ENCODE measurements around the gene STX8. TPM values are rescaled to one million over a fixed set of nuclear protein-coding genes. Genes with fewer than 3 reads are reported as not detected.

STX8 gene
- total RNA-seq, 8 experiments from 2014 or later = 44.1 to 98.1 (median 63.8) TPM

GRCh38 chr17:9255833-9256232, 319.8 kb downstream of the STX8 start:
- Histone ChIP-seq H3K4me3 (no peak overlapping the region), H3K4me1 (replicated peaks in 1 of 2) (peaks cover 10 to 32% of the 10 kb centered on the region in 2 donors), H3K27ac (no peak overlapping the region)
- in situ Hi-C loops (cut with MboI; ENCODE audit: low pct_unique_long_range_greater_than_20kb in 2 of 9, low sequenced_read_pairs in 9 of 9, unreplicated experiment in 9 of 9) = loop anchor here in 1 of 9 experiments (25.0 kb wide), 1 partner anchor 281 kb away; no protein-coding TSS in a partner anchor
- ATAC-seq (replicated peaks in 6 of 8) = no peak
- WGBS, 10 experiments = 0 to 100% (median 70%) methylated on average over 1 to 6 of the region's 6 CpGs; no CpG with 5 or more reads in 1 of the 10 experiments

GRCh38 chr17:9254841-9255240, 320.8 kb downstream of the STX8 start:
- Histone ChIP-seq H3K4me1 (replicated peaks in 1 of 2) (peaks cover 8 to 28% of the 10 kb centered on the region in 2 donors), H3K27ac (no peak overlapping the region), H3K4me3 (no peak overlapping the region)
- in situ Hi-C loops (cut with MboI; ENCODE audit: low pct_unique_long_range_greater_than_20kb in 2 of 9, low sequenced_read_pairs in 9 of 9, unreplicated experiment in 9 of 9) = loop anchor here in 1 of 9 experiments (25.0 kb wide), 1 partner anchor 282 kb away; no protein-coding TSS in a partner anchor
- 0 to 100% (median 100%) methylated on average over 1 to 2 of the region's 2 CpGs; no CpG with 5 or more reads in 2 of the 10 experiments for WGBS, 10 experiments
- ATAC-seq (replicated peaks in 6 of 8) = no peak

- H3K4me3 ChIP-seq = no peak overlapping the region
- ATAC-seq (replicated peaks in 6 of 8) = peak in 1 of 8 experiments; percentile 16
- WGBS, 10 experiments = 80 to 100% (median 90%) methylated on average over 1 to 2 of the region's 3 CpGs; no CpG with 5 or more reads in 5 of the 10 experiments
- H3K4me1 ChIP-seq (replicated peaks in 1 of 2) = peaks cover 18 to 32% of the 10 kb centered on the region in 2 donors
- in situ Hi-C loops (cut with MboI; ENCODE audit: low pct_unique_long_range_greater_than_20kb in 2 of 9, low sequenced_read_pairs in 9 of 9, unreplicated experiment in 9 of 9) = loop anchor here in 1 of 9 experiments (25.0 kb wide), 1 partner anchor 284 kb away; no protein-coding TSS in a partner anchor
- no peak overlapping the region for H3K27ac ChIP-seq
These were observed 322.3 kb downstream of the STX8 start for GRCh38 chr17:9253308-9253707.

- 65 to 90% (median 81%) methylated on average over 2 to 9 of the region's 12 CpGs; no CpG with 5 or more reads in 2 of the 10 experiments for WGBS, 10 experiments
- Histone ChIP-seq H3K27ac (no peak overlapping the region), H3K4me1 (replicated peaks in 1 of 2) (peaks cover 15 to 35% of the 10 kb centered on the region in 2 donors), H3K4me3 (no peak overlapping the region)
- no peak for ATAC-seq (replicated peaks in 6 of 8)
- in situ Hi-C loops (cut with MboI; ENCODE audit: low pct_unique_long_range_greater_than_20kb in 2 of 9, low sequenced_read_pairs in 9 of 9, unreplicated experiment in 9 of 9) = loop anchor here in 1 of 9 experiments (25.0 kb wide), 1 partner anchor 286 kb away; no protein-coding TSS in a partner anchor
These were observed 324.3 kb downstream of the STX8 start for GRCh38 chr17:9251273-9251672.

- Histone ChIP-seq H3K4me3 (no peak overlapping the region), H3K4me1 (replicated peaks in 1 of 2) (peaks cover 12 to 36% of the 10 kb centered on the region in 2 donors), H3K27ac (peak overlapping the region in 1 of 2 donors; percentile 71)
- 50 to 100% (median 67%) methylated on average over 2 to 13 of the region's 21 CpGs; no CpG with 5 or more reads in 4 of the 10 experiments for WGBS, 10 experiments
- ATAC-seq (replicated peaks in 6 of 8) = peak in 5 of 8 experiments; percentile 30 to 71 (median 63)
- in situ Hi-C loops (cut with MboI; ENCODE audit: low pct_unique_long_range_greater_than_20kb in 2 of 9, low sequenced_read_pairs in 9 of 9, unreplicated experiment in 9 of 9) = loop anchor here in 1 of 9 experiments (25.0 kb wide), 2 partner anchors 88 to 237 kb away; partner anchors contain the start of gene NTN1
These were observed 326.2 kb downstream of the STX8 start for GRCh38 chr17:9249245-9249953.

- Histone ChIP-seq H3K4me3 (no peak overlapping the region), H3K27ac (peak overlapping the region in 1 of 2 donors; percentile 25), H3K4me1 (replicated peaks in 1 of 2) (peaks cover 17 to 44% of the 10 kb centered on the region in 2 donors)
- 58 to 94% (median 81%) methylated on average over 1 to 11 of the region's 21 CpGs; no CpG with 5 or more reads in 4 of the 10 experiments for WGBS, 10 experiments
- in situ Hi-C loops (cut with MboI; ENCODE audit: low pct_unique_long_range_greater_than_20kb in 2 of 9, low sequenced_read_pairs in 9 of 9, unreplicated experiment in 9 of 9) = loop anchor here in 1 of 9 experiments (25.0 kb wide), 2 partner anchors 90 to 235 kb away; partner anchors contain the start of gene NTN1
- ATAC-seq (replicated peaks in 6 of 8) = peak in 4 of 8 experiments; percentile 14 to 73 (median 40)
These were observed 328.1 kb downstream of the STX8 start for GRCh38 chr17:9247401-9247938.

- Histone ChIP-seq H3K27ac (no peak overlapping the region), H3K4me1 (replicated peaks in 1 of 2) (peaks cover 31 to 63% of the 10 kb centered on the region in 2 donors), H3K4me3 (no peak overlapping the region)
- 36 to 96% (median 73%) methylated on average over 3 to 12 of the region's 21 CpGs; no CpG with 5 or more reads in 2 of the 10 experiments for WGBS, 10 experiments
- ATAC-seq (replicated peaks in 6 of 8) = no peak
- in situ Hi-C loops (cut with MboI; ENCODE audit: low pct_unique_long_range_greater_than_20kb in 2 of 9, low sequenced_read_pairs in 9 of 9, unreplicated experiment in 9 of 9) = loop anchor here in 1 of 9 experiments (25.0 kb wide), 2 partner anchors 93 to 232 kb away; partner anchors contain the start of gene NTN1
These were observed 331.3 kb downstream of the STX8 start for GRCh38 chr17:9244066-9245052.

- in situ Hi-C loops (cut with MboI; ENCODE audit: low pct_unique_long_range_greater_than_20kb in 2 of 9, low sequenced_read_pairs in 9 of 9, unreplicated experiment in 9 of 9) = loop anchor here in 1 of 9 experiments (25.0 kb wide), 2 partner anchors 94 to 231 kb away; partner anchors contain the start of gene NTN1
- no peak overlapping the region for H3K4me3 ChIP-seq
- ATAC-seq (replicated peaks in 6 of 8) = no peak
- WGBS, 10 experiments = 68 to 100% (median 90%) methylated on average over 1 to 6 of the region's 8 CpGs; no CpG with 5 or more reads in 5 of the 10 experiments
- no peak overlapping the region for H3K27ac ChIP-seq
- H3K4me1 ChIP-seq (replicated peaks in 1 of 2) = peaks cover 40 to 68% of the 10 kb centered on the region in 2 donors
These were observed 332.6 kb downstream of the STX8 start for GRCh38 chr17:9242983-9243382.

- no peak overlapping the region for H3K4me3 ChIP-seq
- ATAC-seq (replicated peaks in 6 of 8) = no peak
- in situ Hi-C loops (cut with MboI; ENCODE audit: low pct_unique_long_range_greater_than_20kb in 2 of 9, low sequenced_read_pairs in 9 of 9, unreplicated experiment in 9 of 9) = loop anchor here in 1 of 9 experiments (25.0 kb wide), 2 partner anchors 95 to 230 kb away; partner anchors contain the start of gene NTN1
- H3K27ac ChIP-seq = no peak overlapping the region
- H3K4me1 ChIP-seq (replicated peaks in 1 of 2) = peaks cover 45 to 68% of the 10 kb centered on the region in 2 donors
- WGBS, 10 experiments = 72 to 75% methylated on average over 4 to 5 of the region's 16 CpGs; no CpG with 5 or more reads in 8 of the 10 experiments
These were observed 333.1 kb downstream of the STX8 start for GRCh38 chr17:9242497-9242881.

- no peak overlapping the region for H3K27ac ChIP-seq
- in situ Hi-C loops (cut with MboI; ENCODE audit: low pct_unique_long_range_greater_than_20kb in 2 of 9, low sequenced_read_pairs in 9 of 9, unreplicated experiment in 9 of 9) = loop anchor here in 1 of 9 experiments (25.0 kb wide), 2 partner anchors 95 to 230 kb away; partner anchors contain the start of gene NTN1
These were observed 333.7 kb downstream of the STX8 start for GRCh38 chr17:9241774-9242496.

GRCh38 chr17:9241371-9241712, 334.3 kb downstream of the STX8 start:
- in situ Hi-C loops (cut with MboI; ENCODE audit: low pct_unique_long_range_greater_than_20kb in 2 of 9, low sequenced_read_pairs in 9 of 9, unreplicated experiment in 9 of 9) = loop anchor here in 1 of 9 experiments (25.0 kb wide), 2 partner anchors 96 to 229 kb away; partner anchors contain the start of gene NTN1
- Histone ChIP-seq H3K4me3 (no peak overlapping the region), H3K27ac (peak overlapping the region; percentile 77 to 94), H3K4me1 (replicated peaks in 1 of 2) (peaks cover 56 to 68% of the 10 kb centered on the region in 2 donors)
- ATAC-seq (replicated peaks in 6 of 8) = peak in 1 of 8 experiments; percentile 0
- WGBS, 10 experiments = 34 to 75% (median 43%) methylated on average over 1 to 4 of the region's 10 CpGs; no CpG with 5 or more reads in 5 of the 10 experiments

More at GRCh38 chr17:9241774-9242496, 333.7 kb downstream of the STX8 start:
- H3K4me3 ChIP-seq = no peak overlapping the region
- WGBS, 10 experiments = 80 to 100% (median 94%) methylated on average over 1 to 2 of the region's 16 CpGs; no CpG with 5 or more reads in 5 of the 10 experiments
- peaks cover 50 to 68% of the 10 kb centered on the region in 2 donors for H3K4me1 ChIP-seq (replicated peaks in 1 of 2)
- ATAC-seq (replicated peaks in 6 of 8) = no peak
